OCI-M2 (cell line): Measurements from ENCODE around the gene VWA2.

Experiments
- DNase-seq: peaks from one replicate; lab custom pipeline; 2025; ENCODE audit not compliant: unreplicated experiment; lab: John Stamatoyannopoulos, UW

The VWA2 gene

GRCh38 chr10:114274616-114275453 lies 35.8 kb downstream of the VWA2 start:
- DNase-seq = no peak

- DNase-seq = no peak
Observed at GRCh38 chr10:114276066-114276465, 37.0 kb downstream of the VWA2 start.

GRCh38 chr10:114276671-114277070 lies 37.6 kb downstream of the VWA2 start:
- no peak for DNase-seq

DNA sequence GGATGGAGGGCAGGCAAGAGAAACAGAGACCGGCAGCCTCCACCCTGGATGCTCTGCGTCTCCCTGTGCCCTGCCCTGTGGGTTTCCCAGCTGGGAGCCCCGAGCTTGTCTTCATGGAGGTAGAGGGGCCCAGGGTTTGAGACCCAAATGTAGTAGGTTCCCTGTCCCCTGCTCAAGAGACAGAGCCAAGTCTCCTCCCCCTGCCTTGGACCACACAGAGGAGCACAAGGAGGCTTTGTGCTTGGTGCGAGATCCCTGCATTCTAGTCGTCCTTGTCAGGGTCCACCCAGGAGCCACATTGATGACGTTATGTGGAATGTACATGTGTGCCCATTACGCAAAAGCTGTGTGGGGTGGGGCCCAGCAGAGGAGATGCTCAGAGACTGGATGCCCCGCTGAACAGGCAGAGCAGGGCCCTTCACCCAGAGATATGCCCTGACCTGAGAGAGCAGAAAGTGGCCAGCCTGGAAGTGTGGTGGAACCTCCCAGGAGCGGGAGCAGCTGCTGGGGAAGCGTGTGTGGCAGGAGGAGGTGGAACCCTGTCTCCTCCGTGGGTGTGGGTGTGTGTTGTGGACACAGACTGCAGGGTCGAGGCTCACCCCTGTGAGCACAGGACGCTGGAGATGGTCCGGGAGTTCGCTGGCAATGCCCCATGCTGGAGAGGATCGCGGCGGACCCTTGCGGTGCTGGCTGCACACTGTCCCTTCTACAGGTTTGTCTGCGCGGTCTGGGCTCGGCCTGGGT lies 39.3 kb downstream of the VWA2 start:
- no peak for DNase-seq

- DNase-seq = no peak
Observed at GRCh38 chr10:114278884-114279191, 39.8 kb downstream of the VWA2 start.

DNA sequence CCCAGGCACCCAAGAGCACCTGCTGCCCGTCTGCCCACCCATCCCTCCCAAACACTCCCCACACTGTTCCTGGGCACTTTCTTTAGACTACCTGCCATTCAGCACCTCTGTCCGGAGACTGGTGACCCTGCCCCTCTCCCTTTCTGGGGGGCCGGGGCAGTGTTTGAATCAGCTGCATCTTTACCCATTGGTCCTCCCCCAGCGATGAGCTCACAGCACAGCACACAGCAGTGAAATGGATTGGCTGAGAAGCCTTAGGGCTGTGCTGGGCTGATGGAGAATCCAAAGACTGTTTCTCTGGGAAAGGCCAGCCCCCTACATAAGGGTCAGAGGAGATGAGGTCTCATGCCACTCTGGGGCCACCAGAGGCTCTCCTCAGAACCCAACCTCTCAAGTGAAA lies 40.2 kb downstream of the VWA2 start:
- DNase-seq = no peak

DNA sequence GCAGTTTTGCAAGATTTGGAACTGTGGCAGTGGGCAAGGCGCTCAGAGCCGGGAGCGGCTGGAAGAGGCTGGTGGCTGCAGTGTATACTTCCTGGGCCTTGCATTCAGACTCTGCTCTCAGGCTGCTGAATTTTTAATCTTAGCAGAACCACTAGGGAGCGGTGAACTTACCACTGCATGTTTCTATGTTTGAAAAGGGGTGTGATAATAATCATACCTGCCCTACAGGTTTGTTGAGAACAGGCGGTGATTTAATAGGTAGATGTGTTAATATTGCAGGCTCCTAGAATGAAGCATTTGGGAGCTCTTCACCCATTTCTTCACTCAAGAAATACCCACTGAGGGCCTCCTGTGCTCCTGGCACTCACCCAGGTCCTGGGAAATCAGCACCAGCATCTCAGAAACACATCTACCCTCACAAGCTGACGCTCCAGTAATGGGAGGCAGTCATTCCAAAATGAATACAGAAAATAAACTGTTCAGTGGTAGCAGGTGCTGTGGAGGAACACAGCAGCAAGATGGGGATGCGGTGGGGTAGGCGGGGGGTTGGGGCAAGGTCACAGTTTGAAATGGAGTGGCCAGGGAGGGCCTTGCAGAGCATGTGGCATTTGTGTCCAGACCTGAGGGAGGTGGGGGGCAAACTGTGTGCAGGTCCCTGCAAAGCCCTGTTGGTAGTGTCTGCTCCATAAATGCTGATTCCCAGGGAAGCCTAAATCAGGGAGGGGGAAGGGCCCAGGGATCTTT lies 41.0 kb downstream of the VWA2 start:
- no peak for DNase-seq

DNA sequence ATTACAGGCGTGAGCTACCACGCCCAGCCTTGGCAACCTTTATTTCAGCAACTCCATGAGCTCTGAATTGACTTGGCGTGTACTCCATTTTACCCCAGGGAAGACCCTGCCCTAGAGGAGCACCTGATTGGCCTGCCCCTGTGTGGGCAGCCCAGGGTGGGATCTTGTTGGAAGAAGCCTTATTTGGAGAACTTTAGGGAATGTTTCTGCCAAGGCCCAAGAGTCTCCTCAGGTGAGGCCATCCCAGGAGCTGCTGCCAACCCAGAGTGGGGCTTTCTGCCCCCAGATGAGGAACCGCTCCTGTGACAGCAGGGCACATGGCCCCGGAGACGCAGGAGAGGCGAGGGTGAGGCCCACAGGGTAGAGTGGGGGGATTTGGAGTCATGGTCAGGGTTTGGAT lies 42.0 kb downstream of the VWA2 start:
- no peak for DNase-seq

DNA sequence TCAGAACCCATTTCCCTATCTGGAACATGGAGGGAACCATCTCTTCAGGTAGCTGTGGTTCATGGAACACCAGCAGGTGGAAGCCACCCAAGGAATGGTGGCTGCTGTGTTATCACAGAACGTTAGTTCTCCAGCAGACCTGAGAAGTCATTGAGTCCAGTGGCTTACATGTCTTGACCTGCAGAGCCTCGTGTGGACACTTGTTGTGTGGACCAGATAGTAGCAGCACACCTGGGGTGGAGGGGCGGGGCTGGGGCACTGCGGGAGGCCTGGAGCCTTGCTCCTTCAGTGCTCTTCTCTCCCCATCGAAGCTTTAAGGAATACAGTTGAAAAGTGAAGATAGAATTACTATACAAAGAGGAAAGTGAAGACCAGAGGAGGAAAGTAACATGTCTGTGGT lies 42.4 kb downstream of the VWA2 start:
- no peak for DNase-seq

- DNase-seq = no peak
Observed at GRCh38 chr10:114282526-114282925, 43.5 kb downstream of the VWA2 start.

DNA sequence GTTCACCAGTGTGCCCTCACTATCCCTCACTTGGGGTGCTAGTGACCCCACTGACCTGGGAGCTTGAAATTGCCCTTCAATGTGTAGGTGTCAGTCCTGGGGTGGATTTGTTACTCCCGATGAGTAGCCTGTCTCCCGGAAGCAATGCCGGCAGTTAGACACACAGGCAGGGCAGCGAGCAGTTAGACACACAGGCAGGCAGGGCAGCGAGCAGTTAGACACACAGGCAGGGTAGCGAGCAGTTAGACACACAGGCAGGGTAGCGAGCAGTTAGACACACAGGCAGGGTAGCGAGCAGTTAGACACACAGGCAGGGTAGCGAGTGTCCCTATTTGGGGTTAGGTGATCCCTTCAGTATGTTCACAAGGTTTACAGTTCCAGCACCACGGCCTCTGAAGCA lies 44.0 kb downstream of the VWA2 start:
- no peak for DNase-seq

DNA sequence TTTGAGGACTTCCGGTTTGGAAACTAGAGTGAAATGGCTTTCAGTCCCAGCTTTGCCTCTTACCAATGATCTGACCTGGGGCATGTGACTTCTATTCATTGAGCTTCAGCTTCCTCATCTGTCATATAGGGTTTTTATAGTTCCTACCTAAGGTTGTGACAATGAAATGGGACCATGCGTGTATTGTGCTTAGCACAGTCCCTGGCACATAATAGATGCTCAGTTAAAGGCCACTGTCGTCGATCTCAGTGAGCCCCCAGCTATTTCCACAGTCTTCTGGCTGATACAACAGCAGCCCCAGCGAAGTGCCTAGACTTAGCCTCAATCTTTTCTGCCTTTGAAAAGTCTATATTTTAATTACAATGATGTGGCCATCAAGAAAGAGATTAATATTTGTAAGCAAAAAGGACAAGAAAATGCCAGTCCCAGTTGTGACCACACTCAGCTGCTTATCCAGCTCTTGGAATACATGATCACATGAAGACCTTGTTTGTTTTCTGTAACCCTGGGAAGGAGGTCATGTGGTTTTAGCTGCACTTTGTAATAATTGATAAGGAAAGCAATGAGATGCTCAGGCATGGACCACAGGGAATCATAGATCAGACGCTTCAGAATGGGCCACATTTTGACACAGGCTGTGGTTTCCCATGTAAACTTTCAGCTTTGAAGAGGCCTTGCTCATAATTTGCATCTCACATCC lies 44.6 kb downstream of the VWA2 start:
- DNase-seq = no peak

GRCh38 chr10:114284346-114285071 lies 45.5 kb downstream of the VWA2 start:
- no peak for DNase-seq

DNA sequence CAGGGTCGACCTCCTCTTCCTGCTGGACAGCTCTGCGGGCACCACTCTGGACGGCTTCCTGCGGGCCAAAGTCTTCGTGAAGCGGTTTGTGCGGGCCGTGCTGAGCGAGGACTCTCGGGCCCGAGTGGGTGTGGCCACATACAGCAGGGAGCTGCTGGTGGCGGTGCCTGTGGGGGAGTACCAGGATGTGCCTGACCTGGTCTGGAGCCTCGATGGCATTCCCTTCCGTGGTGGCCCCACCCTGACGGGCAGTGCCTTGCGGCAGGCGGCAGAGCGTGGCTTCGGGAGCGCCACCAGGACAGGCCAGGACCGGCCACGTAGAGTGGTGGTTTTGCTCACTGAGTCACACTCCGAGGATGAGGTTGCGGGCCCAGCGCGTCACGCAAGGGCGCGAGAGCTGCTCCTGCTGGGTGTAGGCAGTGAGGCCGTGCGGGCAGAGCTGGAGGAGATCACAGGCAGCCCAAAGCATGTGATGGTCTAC lies 46.9 kb downstream of the VWA2 start:
- DNase-seq = no peak

DNA sequence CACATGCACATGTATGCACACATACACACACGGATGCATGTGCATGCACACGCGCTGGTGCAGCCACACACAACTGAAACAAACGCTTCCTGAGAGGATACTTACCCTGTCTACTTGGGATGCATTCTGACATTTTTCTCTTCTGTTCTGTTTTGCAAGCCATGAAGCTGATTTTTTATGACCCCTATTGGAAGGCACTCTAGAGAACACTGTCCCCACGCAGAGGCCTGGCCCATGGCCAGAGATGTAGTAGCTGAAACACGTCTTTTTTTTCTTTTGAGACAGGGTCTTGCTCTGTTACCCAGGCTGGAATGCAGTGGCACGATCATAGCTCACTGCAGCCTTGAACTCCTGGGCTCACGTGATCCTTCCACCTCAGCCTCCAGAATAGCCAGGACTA lies 47.9 kb downstream of the VWA2 start:
- DNase-seq = no peak

DNA sequence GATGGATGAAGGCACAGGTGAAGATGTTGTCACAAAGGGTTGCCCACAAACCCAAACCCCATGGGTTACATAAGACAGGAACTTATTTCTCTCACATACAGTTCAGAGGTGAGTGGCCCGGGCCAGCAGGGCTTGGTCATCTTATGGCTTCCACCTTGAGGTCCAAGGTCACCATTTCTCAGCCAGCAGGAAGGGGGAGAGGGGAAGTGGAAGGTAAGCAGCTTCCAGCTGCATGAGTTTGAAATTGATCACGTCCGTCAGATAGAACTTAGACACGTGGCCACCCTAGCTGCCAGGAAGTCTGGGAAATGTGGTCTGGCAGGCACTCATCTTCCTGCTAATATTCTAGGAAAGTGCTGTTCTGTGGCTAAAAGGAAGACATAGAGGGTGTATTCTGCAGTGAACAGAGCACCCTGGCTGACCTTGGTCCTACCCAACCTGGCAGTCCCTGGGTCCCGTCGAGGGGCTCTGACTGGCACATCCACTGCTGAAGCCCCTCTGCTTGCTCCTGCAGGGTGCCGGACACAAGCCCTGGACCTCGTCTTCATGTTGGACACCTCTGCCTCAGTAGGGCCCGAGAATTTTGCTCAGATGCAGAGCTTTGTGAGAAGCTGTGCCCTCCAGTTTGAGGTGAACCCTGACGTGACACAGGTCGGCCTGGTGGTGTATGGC lies 49.5 kb downstream of the VWA2 start:
- no peak for DNase-seq

- no peak for DNase-seq
Observed at GRCh38 chr10:114289096-114289436, 50.0 kb downstream of the VWA2 start.

DNA sequence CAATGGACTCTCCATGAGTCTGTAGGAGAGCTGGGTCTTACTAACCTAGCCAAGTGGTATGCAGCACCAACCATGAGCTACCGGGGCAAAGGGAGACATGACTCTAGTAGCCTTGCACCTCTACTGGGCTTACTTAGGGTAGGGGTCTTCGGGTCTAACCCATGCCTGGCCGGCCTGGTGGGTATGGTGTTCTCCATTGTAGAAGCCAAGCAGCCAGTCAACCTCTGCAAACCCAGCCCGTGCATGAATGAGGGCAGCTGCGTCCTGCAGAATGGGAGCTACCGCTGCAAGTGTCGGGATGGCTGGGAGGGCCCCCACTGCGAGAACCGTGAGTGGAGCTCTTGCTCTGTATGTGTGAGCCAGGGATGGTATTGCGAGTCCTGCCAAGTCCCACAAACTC lies 51.0 kb downstream of the VWA2 start:
- no peak for DNase-seq

DNA sequence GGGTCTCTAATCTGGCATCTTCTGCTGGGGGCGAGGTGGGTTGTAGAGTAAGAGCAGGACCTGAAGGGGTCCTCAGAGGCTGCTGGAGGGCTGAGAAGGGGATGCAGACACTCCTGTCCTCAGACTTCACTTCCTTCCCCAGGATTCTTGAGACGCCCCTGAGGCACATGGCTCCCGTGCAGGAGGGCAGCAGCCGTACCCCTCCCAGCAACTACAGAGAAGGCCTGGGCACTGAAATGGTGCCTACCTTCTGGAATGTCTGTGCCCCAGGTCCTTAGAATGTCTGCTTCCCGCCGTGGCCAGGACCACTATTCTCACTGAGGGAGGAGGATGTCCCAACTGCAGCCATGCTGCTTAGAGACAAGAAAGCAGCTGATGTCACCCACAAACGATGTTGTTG lies 52.0 kb downstream of the VWA2 start:
- no peak for DNase-seq

DNA sequence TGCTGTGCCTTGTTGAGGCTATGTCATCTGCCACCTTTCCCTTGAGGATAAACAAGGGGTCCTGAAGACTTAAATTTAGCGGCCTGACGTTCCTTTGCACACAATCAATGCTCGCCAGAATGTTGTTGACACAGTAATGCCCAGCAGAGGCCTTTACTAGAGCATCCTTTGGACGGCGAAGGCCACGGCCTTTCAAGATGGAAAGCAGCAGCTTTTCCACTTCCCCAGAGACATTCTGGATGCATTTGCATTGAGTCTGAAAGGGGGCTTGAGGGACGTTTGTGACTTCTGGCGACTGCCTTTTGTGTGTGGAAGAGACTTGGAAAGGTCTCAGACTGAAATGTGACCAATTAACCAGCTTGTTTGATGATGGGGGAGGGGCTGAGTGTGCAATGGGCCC lies 52.5 kb downstream of the VWA2 start:
- no peak for DNase-seq
